NCI-H1105 (cell line): ENCODE data around the gene GLRX5.

ENCODE experiments used
- DNase-seq: peaks from one replicate; lab custom pipeline; 2025; lab: John Stamatoyannopoulos, UW

GLRX5 gene

GRCh38 chr14:95534299-95535225 lies at the start of gene GLRX5:
GLRX5 (plus strand) TSS chr14:95535050; CDS start chr14:95535090, 40 bp downstream.
- peak; percentile 99 for DNase-seq

GRCh38 chr14:95485222-95485819 lies 49.5 kb upstream of the GLRX5 start:
- no peak for DNase-seq

GRCh38 chr14:95486875-95487668 lies 47.8 kb upstream of the GLRX5 start:
- peak; percentile 72 for DNase-seq

- no peak for DNase-seq
These were observed 47.2 kb upstream of the GLRX5 start for GRCh38 chr14:95487669-95488084.

- no peak for DNase-seq
These were observed 46.3 kb upstream of the GLRX5 start for GRCh38 chr14:95488376-95489213.

GRCh38 chr14:95489214-95490137 lies 45.4 kb upstream of the GLRX5 start:
- no peak for DNase-seq

- no peak for DNase-seq
These were observed 44.7 kb upstream of the GLRX5 start for GRCh38 chr14:95490138-95490509.

- no peak for DNase-seq
These were observed 44.0 kb upstream of the GLRX5 start for GRCh38 chr14:95490727-95491451.

- DNase-seq, result no peak
These were observed 42.8 kb upstream of the GLRX5 start for GRCh38 chr14:95491936-95492608.

GRCh38 chr14:95493503-95493902 lies 41.3 kb upstream of the GLRX5 start:
- no peak for DNase-seq

- no peak for DNase-seq
These were observed 40.9 kb upstream of the GLRX5 start for GRCh38 chr14:95493976-95494375.

GRCh38 chr14:95494456-95494855 lies 40.4 kb upstream of the GLRX5 start:
- no peak for DNase-seq

- no peak for DNase-seq
These were observed 39.8 kb upstream of the GLRX5 start for GRCh38 chr14:95495076-95495475.

GRCh38 chr14:95495538-95496025 lies 39.3 kb upstream of the GLRX5 start:
- no peak for DNase-seq

GRCh38 chr14:95496111-95496681 lies 38.7 kb upstream of the GLRX5 start:
- no peak for DNase-seq

- no peak for DNase-seq
These were observed 38.1 kb upstream of the GLRX5 start for GRCh38 chr14:95496690-95497259.

GRCh38 chr14:95497561-95498011 lies 37.3 kb upstream of the GLRX5 start:
- no peak for DNase-seq

- DNase-seq, result no peak
These were observed 36.1 kb upstream of the GLRX5 start for GRCh38 chr14:95498622-95499353.
